Ishikawa (cell line): ENCODE results near the gene CFAP107.

ENCODE experiments used
- CEBPB ChIP-seq: IDR thresholded peaks from 2 replicates; pipeline ENCODE4 v1.6.1; 2012
- CREB1 ChIP-seq: IDR thresholded peaks from 2 replicates; pipeline ENCODE4 v1.6.1; 2012; ENCODE audit warnings: low read depth
- EGR1 ChIP-seq: IDR thresholded peaks from 2 replicates; pipeline ENCODE4 v1.6.1; 2012
- EP300 ChIP-seq: IDR thresholded peaks from 2 replicates; pipeline ENCODE4 v1.6.1; 2012; ENCODE audit warnings: borderline replicate concordance
- FOXM1 ChIP-seq: IDR thresholded peaks from 2 replicates; pipeline ENCODE4 v1.6.1; 2012; ENCODE audit warnings: low read depth, borderline replicate concordance
- NFIC ChIP-seq: IDR thresholded peaks from 2 replicates; pipeline ENCODE4 v1.6.1; 2012
- RAD21 ChIP-seq: IDR thresholded peaks from 2 replicates; pipeline ENCODE4 v1.6.1; 2012; ENCODE audit warnings: low read depth
- REST ChIP-seq: IDR thresholded peaks from 2 replicates; pipeline ENCODE4 v1.6.1; 2012; ENCODE audit warnings: low read depth, mild to moderate bottlenecking
- TAF1 ChIP-seq: IDR thresholded peaks from 2 replicates; pipeline ENCODE4 v1.6.1; 2012; ENCODE audit warnings: low read depth, mild to moderate bottlenecking
- TCF12 ChIP-seq: IDR thresholded peaks from 2 replicates; pipeline ENCODE4 v1.6.1; 2012; ENCODE audit warnings: low read depth
- TEAD4 ChIP-seq: IDR thresholded peaks from 2 replicates; pipeline ENCODE4 v1.6.1; 2012
- YY1 ChIP-seq: IDR thresholded peaks from 2 replicates; pipeline ENCODE4 v1.6.1; 2012; ENCODE audit warnings: low read depth
- ZBTB7A ChIP-seq: IDR thresholded peaks from 2 replicates; pipeline ENCODE4 v1.6.1; 2012; ENCODE audit warnings: low read depth
- TF ChIP-seq, protein P1 (sequence below): IDR thresholded peaks from 2 replicates; pipeline ENCODE4 v1.6.1; 2012
- TF ChIP-seq, protein P2 (sequence below): IDR thresholded peaks from 2 replicates; pipeline ENCODE4 v1.6.1; 2012

The CFAP107 gene

GRCh38 chr1:12722626-12723025, 23.4 kb upstream of the CFAP107 start:
- TF ChIP-seq, protein P1, sequence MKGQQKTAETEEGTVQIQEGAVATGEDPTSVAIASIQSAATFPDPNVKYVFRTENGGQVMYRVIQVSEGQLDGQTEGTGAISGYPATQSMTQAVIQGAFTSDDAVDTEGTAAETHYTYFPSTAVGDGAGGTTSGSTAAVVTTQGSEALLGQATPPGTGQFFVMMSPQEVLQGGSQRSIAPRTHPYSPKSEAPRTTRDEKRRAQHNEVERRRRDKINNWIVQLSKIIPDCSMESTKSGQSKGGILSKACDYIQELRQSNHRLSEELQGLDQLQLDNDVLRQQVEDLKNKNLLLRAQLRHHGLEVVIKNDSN: no peak

DNA sequence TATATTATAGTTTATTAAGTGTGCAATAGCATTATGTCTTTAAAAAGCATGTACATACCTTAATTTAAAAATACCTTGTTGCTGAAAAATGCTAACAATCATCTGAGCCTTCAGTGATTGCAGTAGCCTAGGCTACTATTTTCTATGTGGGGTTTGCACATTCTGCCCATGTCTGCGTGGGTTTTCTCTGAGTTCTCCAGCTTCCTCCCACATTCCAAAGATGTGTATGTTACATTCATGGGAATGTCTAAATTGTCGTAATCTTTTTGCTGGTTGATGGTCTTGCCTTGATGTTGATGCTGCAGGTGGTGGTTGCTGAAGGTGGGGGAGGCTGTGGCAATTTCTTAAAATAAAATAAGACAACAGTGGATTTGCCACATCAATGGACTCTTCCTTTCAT, 17.6 kb upstream of the CFAP107 start:
- TF ChIP-seq, protein P1: no peak
- no peak for TF ChIP-seq CEBPB
- TF ChIP-seq CREB1: no peak
- TF ChIP-seq, protein P2, sequence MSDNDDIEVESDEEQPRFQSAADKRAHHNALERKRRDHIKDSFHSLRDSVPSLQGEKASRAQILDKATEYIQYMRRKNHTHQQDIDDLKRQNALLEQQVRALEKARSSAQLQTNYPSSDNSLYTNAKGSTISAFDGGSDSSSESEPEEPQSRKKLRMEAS: no peak
- no peak for TF ChIP-seq REST
- no peak for TF ChIP-seq TCF12
- no peak for TF ChIP-seq EP300
- no peak for TF ChIP-seq FOXM1

DNA sequence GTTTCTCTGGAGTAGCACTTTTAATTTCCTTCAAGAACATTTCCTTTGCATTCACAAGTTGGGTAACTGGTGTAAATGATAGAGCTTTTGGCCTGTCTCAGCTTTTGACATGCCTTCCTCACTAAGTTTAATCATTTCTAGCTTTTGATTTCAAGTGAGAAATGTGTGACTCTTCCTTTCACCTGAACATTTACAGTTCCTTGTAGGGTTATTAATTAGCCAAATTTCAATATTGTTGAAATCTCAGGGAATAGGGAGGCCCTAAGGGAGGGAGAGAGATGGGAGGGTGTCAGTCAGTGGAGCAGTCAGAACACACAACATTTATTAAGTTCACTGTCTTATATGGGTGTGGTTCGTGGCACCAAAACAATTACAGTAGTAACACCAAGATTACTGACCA, 15.8 kb upstream of the CFAP107 start:
- TF ChIP-seq, protein P2: no peak
- no peak for TF ChIP-seq NFIC
- TF ChIP-seq REST: no peak
- TF ChIP-seq TAF1: no peak
- no peak for TF ChIP-seq YY1
- no peak for TF ChIP-seq RAD21
- TF ChIP-seq, protein P1: no peak
- TF ChIP-seq FOXM1: no peak
- TF ChIP-seq EP300: no peak
- TF ChIP-seq CREB1: no peak
- no peak for TF ChIP-seq TEAD4
- TF ChIP-seq ZBTB7A: no peak
- no peak for TF ChIP-seq CEBPB
- no peak for TF ChIP-seq TCF12

DNA sequence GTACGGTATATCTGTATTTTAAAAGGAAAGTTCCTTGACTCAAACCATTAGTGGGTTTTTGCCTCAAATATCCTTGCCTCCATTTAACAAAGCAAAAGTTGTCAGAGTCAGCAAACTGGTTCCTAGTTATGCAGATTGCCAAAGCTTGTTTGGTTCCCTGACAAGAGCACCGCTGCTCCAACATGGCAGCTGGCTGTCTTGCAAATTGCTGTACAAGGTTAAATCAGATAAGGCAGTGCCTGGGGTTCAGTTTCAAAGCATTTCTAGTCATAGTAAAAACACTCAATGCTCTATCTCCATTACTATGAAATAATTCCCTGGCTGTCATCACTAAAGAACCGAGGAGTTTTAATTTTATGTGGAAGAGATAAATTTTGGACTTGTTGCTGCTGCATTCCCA, 11.3 kb upstream of the CFAP107 start:
- TF ChIP-seq, protein P2: no peak
- TF ChIP-seq YY1: no peak
- TF ChIP-seq EGR1: no peak
- TF ChIP-seq FOXM1: no peak
- no peak for TF ChIP-seq EP300
- TF ChIP-seq TEAD4: no peak
- TF ChIP-seq RAD21: no peak
- TF ChIP-seq TCF12: no peak
- TF ChIP-seq ZBTB7A: no peak
- no peak for TF ChIP-seq CEBPB
- TF ChIP-seq, protein P1: no peak
- TF ChIP-seq NFIC: no peak
- TF ChIP-seq REST: no peak
- TF ChIP-seq TAF1: no peak
- no peak for TF ChIP-seq CREB1
